Astrocyte (in vitro differentiated cells and primary cell): Measurements from ENCODE around the gene VENTX. TPM values are rescaled to one million over a fixed set of nuclear protein-coding genes. Genes with fewer than 3 reads are reported as not detected.

Source experiments
- DNase-seq: peaks from one replicate; pipeline ENCODE4 v3.0.0-alpha.2; 2010; ENCODE audit warnings: low read depth
- FAIRE-seq: peaks from 2 replicates; lab custom pipeline; 2011; peaks lifted over from hg19 to GRCh38; lab: Jason Lieb, UNC
- H2AFZ ChIP-seq: 2 replicates; pipeline ENCODE4 v1.6.0; 2012; ENCODE audit warnings: low read depth, low read length, inconsistent platforms
- H3K27ac ChIP-seq: 2 replicates; pipeline ENCODE4 v1.5.1; 2011; ENCODE audit warnings: low read depth, low read length, inconsistent platforms
- H3K27me3 ChIP-seq: 2 replicates; pipeline ENCODE4 v1.6.0; 2011; ENCODE audit warnings: low read length, inconsistent platforms; ENCODE audit not compliant: insufficient read depth
- H3K36me3 ChIP-seq: 2 replicates; pipeline ENCODE4 v1.5.1; 2011; ENCODE audit warnings: low read length, inconsistent platforms; ENCODE audit not compliant: insufficient read depth
- H3K4me1 ChIP-seq: 2 replicates; pipeline ENCODE4 v1.5.1; 2011; ENCODE audit warnings: low read length, inconsistent platforms; ENCODE audit not compliant: insufficient read depth
- H3K4me2 ChIP-seq: 2 replicates; pipeline ENCODE4 v1.6.0; 2012; ENCODE audit warnings: low read length, inconsistent platforms
- H3K4me3 ChIP-seq: 2 replicates; pipeline ENCODE4 v1.5.1; 2011; ENCODE audit warnings: low read depth, mild to moderate bottlenecking, low read length, inconsistent platforms; ENCODE audit not compliant: insufficient read depth
- H3K79me2 ChIP-seq: 2 replicates; pipeline ENCODE4 v1.6.0; 2012; ENCODE audit warnings: mild to moderate bottlenecking, low read length, inconsistent platforms; ENCODE audit not compliant: insufficient read depth
- H3K9ac ChIP-seq: 2 replicates; pipeline ENCODE4 v1.6.0; 2012; ENCODE audit warnings: mild to moderate bottlenecking, low read length, inconsistent platforms
- H3K9me3 ChIP-seq: 2 replicates; pipeline ENCODE4 v1.5.1; 2012; ENCODE audit warnings: low read depth, mild to moderate bottlenecking, low read length, inconsistent platforms; ENCODE audit not compliant: insufficient read depth
- H4K20me1 ChIP-seq: 2 replicates; pipeline ENCODE4 v1.6.0; 2012; ENCODE audit warnings: low read length, inconsistent platforms; ENCODE audit not compliant: insufficient read depth
- H3K27ac Mint-ChIP-seq: one replicate; pipeline ENCODE4 v1.8.0; 2021; ENCODE audit warnings: mild to moderate bottlenecking, mixed read lengths; ENCODE audit not compliant: unreplicated experiment
- H3K27me3 Mint-ChIP-seq: one replicate; pipeline ENCODE4 v1.8.0; 2021; ENCODE audit warnings: low read depth, mixed read lengths; ENCODE audit not compliant: unreplicated experiment
- H3K36me3 Mint-ChIP-seq: one replicate; pipeline ENCODE4 v1.8.0; 2021; ENCODE audit warnings: low read depth, mixed read lengths; ENCODE audit not compliant: unreplicated experiment
- H3K4me1 Mint-ChIP-seq: one replicate; pipeline ENCODE4 v1.8.0; 2021; ENCODE audit warnings: low read depth, mixed read lengths; ENCODE audit not compliant: unreplicated experiment
- H3K4me3 Mint-ChIP-seq: one replicate; pipeline ENCODE4 v1.8.0; 2021; ENCODE audit warnings: mild to moderate bottlenecking, moderate library complexity, mixed read lengths; ENCODE audit not compliant: unreplicated experiment
- H3K9me3 Mint-ChIP-seq: one replicate; pipeline ENCODE4 v1.8.0; 2021; ENCODE audit warnings: mild to moderate bottlenecking, mixed read lengths; ENCODE audit not compliant: unreplicated experiment
- CTCF ChIP-seq: IDR thresholded peaks from 2 replicates; pipeline ENCODE4 v1.5.1; 2011; ENCODE audit warnings: low read depth, mild to moderate bottlenecking, inconsistent platforms, low read length, moderate library complexity; ENCODE audit not compliant: insufficient read depth
- EZH2 ChIP-seq: IDR thresholded peaks from 2 replicates; pipeline ENCODE4 v1.6.1; 2012; ENCODE audit warnings: mild to moderate bottlenecking, low read length, inconsistent platforms; ENCODE audit not compliant: insufficient read depth
- microRNA-seq: library from miRNA; unstranded; fragments of <30 nt; microRNA quantifications from one replicate; pipeline ENCODE4 v1.2.0, GENCODE V29; 2020
- total RNA-seq: library from RNA; stranded (reverse); gene quantifications from 2 replicates; pipeline ENCODE4 v1.2.1, GENCODE V29; 2021

VENTX gene
- total RNA-seq, 1 donor from 2014 or later, result 0.11 TPM

GRCh38 chr10:133287832-133288500 lies 50.3 kb downstream of the VENTX start:
- H3K9ac ChIP-seq, result no peak overlapping the region
- Mint-ChIP-seq H3K27ac (no peak overlapping the region), H3K36me3 (peaks cover 16% of the 10 kb centered on the region), H3K4me1 (peaks cover 2% of the 10 kb centered on the region), H3K27me3 (no peaks in the 10 kb centered on the region), H3K4me3 (no peak overlapping the region), H3K9me3 (no peaks in the 10 kb centered on the region)
- peaks cover 20% of the 10 kb centered on the region for H3K36me3 ChIP-seq
- no peak overlapping the region for H3K4me3 ChIP-seq
- no peak overlapping the region for H3K4me2 ChIP-seq
- peaks cover 19% of the 10 kb centered on the region for H4K20me1 ChIP-seq
- FAIRE-seq (no peak), DNase-seq (no peak)
- H3K79me2 ChIP-seq, result no peaks in the 10 kb centered on the region
- no peak overlapping the region for H3K27ac ChIP-seq
- H3K9me3 ChIP-seq, result no peaks in the 10 kb centered on the region
- no peak overlapping the region for H2AFZ ChIP-seq
- no peaks in the 10 kb centered on the region for H3K27me3 ChIP-seq
- H3K4me1 ChIP-seq, result peaks cover 7% of the 10 kb centered on the region
- TF ChIP-seq EZH2 (no peak), CTCF (no peak)

- H3K9ac ChIP-seq, result no peak overlapping the region
- H3K9me3 ChIP-seq, result no peaks in the 10 kb centered on the region
- no peak overlapping the region for H2AFZ ChIP-seq
- H4K20me1 ChIP-seq, result peaks cover 31% of the 10 kb centered on the region
- H3K79me2 ChIP-seq, result no peaks in the 10 kb centered on the region
- H3K4me3 ChIP-seq, result no peak overlapping the region
- H3K4me1 Mint-ChIP-seq, result peaks cover 4% of the 10 kb centered on the region
- DNase-seq, result no peak
- H3K4me3 Mint-ChIP-seq, result no peak overlapping the region
- TF ChIP-seq CTCF (no peak), EZH2 (no peak)
- H3K36me3 Mint-ChIP-seq, result peaks cover 19% of the 10 kb centered on the region
- H3K4me2 ChIP-seq, result no peak overlapping the region
- no peak overlapping the region for H3K27ac ChIP-seq
- no peaks in the 10 kb centered on the region for H3K27me3 ChIP-seq
- peaks cover 15% of the 10 kb centered on the region for H3K4me1 ChIP-seq
- H3K27ac Mint-ChIP-seq, result no peak overlapping the region
- H3K36me3 ChIP-seq, result peaks cover 16% of the 10 kb centered on the region
- no peaks in the 10 kb centered on the region for H3K27me3 Mint-ChIP-seq
- no peak for FAIRE-seq
- no peaks in the 10 kb centered on the region for H3K9me3 Mint-ChIP-seq
Measured at GRCh38 chr10:133289761-133290160, 52.1 kb downstream of the VENTX start.

Small RNA genes within 50 kb of the gene (microRNA-seq; reads per million reads assigned to microRNA genes)
- gene MIR202, result not detected

Other genes with a start within 250 kb of the VENTX start
- gene ADGRA1, start 149.9 kb upstream of the VENTX start, total RNA-seq, result not detected in 2 replicates
- 2.6 and 4.1 TPM in 2 replicates for gene KNDC1, start 77.6 kb upstream of the VENTX start, total RNA-seq
- 0.18 TPM in 1 of 2 replicates, not detected in the other for gene UTF1, start 7.6 kb upstream of the VENTX start, total RNA-seq
- 1.7 and 4.6 TPM in 2 replicates for gene ADAM8, start 39.0 kb downstream of the VENTX start, total RNA-seq
- gene TUBGCP2, start 71.0 kb downstream of the VENTX start, total RNA-seq, result 56.2 and 57.8 TPM in 2 replicates
- gene ZNF511, start 71.1 kb downstream of the VENTX start, total RNA-seq, result 23.8 and 25.5 TPM in 2 replicates
- gene CALY, start 99.0 kb downstream of the VENTX start, total RNA-seq, result 0.77 and 1.1 TPM in 2 replicates
- gene PRAP1, start 109.5 kb downstream of the VENTX start, total RNA-seq, result not detected in 2 replicates
- gene FUOM, start 120.2 kb downstream of the VENTX start, total RNA-seq, result 28.8 and 29.3 TPM in 2 replicates
- gene ECHS1, start 135.5 kb downstream of the VENTX start, total RNA-seq, result 81.0 and 90.9 TPM in 2 replicates
- gene PAOX, start 141.4 kb downstream of the VENTX start, total RNA-seq, result 6.9 and 7.9 TPM in 2 replicates
- gene MTG1, start 156.3 kb downstream of the VENTX start, total RNA-seq, result 44.0 and 52.3 TPM in 2 replicates
- gene SPRN, start 186.8 kb downstream of the VENTX start, total RNA-seq, result 3.7 and 4.0 TPM in 2 replicates
- 0.43 and 0.50 TPM in 2 replicates for gene SCART1, start 216.1 kb downstream of the VENTX start, total RNA-seq